ENCODE measurements around the gene RFX8.
"Not testable (repeated sequence)": the region's sequence is repeated elsewhere in the genome, so short reads cannot be mapped to it uniquely, and the experiment has no call there.

RFX8 gene

DNA sequence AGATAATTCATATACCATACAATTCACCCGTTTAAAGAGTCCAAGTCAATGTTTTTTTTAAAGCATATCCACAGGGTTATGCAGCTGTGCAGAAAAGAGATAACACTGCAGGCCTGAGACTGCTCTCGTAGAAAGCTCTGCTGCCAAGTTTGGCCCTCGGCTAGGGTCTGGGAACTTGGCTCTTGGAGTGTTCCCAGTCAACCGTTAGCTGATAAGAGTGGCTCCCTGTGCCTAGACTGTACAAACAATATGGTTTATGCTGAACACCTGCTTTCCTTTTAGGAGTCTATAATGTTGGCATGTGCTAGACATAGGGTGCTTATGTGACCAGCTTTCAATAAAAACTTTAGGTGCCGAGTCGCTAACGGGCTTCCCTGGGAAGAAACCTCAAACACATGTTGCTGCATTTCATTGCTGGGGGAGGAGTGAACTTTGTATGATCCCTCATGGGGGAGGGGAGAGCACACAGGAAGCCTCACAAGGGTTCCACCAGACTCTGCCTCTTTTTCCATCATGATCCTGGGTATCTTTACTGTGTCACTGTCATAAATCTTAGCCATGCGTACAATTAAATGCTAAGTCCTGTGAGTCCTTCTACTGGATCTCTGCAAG, 34.7 kb downstream of the RFX8 start:
- H3K27ac ChIP-seq (ENCODE audit: low read depth, low read length) = no peak overlapping the region

DNA sequence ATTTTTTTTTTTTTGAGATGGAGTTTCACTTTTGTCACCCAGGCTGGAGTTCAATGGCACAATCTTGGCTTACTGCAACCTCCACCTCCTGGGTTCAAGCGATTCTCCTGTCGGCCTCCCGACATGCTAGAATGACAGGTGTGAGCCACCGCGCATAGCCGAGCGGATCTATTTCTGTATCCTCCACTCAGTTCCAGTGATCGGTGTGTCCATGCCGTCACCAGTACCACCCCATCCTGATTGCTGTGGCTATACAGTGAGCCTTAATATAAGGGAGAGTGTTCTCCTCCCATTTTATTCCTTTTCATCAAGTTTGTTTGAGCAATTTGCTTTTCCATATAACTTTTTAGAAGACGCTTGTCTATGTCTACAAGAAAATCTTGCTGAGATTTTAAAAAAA, 35.2 kb downstream of the RFX8 start:
- H3K27ac ChIP-seq (ENCODE audit: low read depth, low read length) = no peak overlapping the region
- H3K9me3 ChIP-seq (ENCODE audit: control insufficient read depth, insufficient read depth, low read length) = no peaks in the 10 kb centered on the region; the same call in 1 of the 2 replicates

More for the DNA sequence above, 34.7 kb downstream of the RFX8 start:
- H3K9me3 ChIP-seq (ENCODE audit: control insufficient read depth, insufficient read depth, low read length) = no peaks in the 10 kb centered on the region; the same call in 1 of the 2 replicates
- H3K36me3 ChIP-seq (ENCODE audit: control insufficient read depth, insufficient read depth, low read length) = no peaks in the 10 kb centered on the region
- no peak overlapping the region for H3K9ac ChIP-seq (ENCODE audit: low read depth, low read length)
- H3K4me3 ChIP-seq (ENCODE audit: low read depth, low read length) = no peak overlapping the region
- H3K4me1 ChIP-seq (ENCODE audit: control insufficient read depth, insufficient read depth, low read length) = peaks cover 5% of the 10 kb centered on the region
- H3K27me3 ChIP-seq (ENCODE audit: control insufficient read depth, insufficient read depth, low read length) = no peaks in the 10 kb centered on the region

DNA sequence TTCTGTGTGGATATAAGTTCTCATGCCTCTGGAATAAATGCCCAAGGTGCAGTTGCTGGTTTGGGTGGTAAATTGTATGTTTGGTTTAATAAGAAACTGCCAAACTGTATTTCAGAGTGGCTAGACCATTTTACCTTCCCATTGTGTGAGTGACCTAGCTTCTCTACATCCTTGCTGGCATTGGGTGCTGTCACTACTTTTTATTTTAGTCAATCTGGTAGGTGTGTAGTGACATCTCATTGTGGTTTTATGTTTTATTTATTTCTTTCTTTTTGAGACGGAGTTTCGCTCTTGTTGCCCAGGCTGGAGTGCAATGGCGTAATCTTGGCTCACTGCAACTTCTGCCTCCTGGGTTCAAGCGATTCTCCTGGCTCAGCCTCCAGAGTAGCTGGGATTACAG, 36.4 kb downstream of the RFX8 start:
- not testable (repeated sequence) for H3K9me3 ChIP-seq (ENCODE audit: control insufficient read depth, insufficient read depth, low read length); H3K27ac ChIP-seq (ENCODE audit: low read depth, low read length); H3K9ac ChIP-seq (ENCODE audit: low read depth, low read length); H3K4me3 ChIP-seq (ENCODE audit: low read depth, low read length); H3K27me3 ChIP-seq (ENCODE audit: control insufficient read depth, insufficient read depth, low read length); H3K36me3 ChIP-seq (ENCODE audit: control insufficient read depth, insufficient read depth, low read length)
- H3K4me1 ChIP-seq (ENCODE audit: control insufficient read depth, insufficient read depth, low read length) = peaks cover 11% of the 10 kb centered on the region

More for the DNA sequence above, 35.2 kb downstream of the RFX8 start:
- peaks cover 10% of the 10 kb centered on the region for H3K4me1 ChIP-seq (ENCODE audit: control insufficient read depth, insufficient read depth, low read length)
- no peak overlapping the region for H3K4me3 ChIP-seq (ENCODE audit: low read depth, low read length)
- H3K9ac ChIP-seq (ENCODE audit: low read depth, low read length) = no peak overlapping the region
- H3K36me3 ChIP-seq (ENCODE audit: control insufficient read depth, insufficient read depth, low read length) = no peaks in the 10 kb centered on the region
- H3K27me3 ChIP-seq (ENCODE audit: control insufficient read depth, insufficient read depth, low read length) = no peaks in the 10 kb centered on the region

- Histone ChIP-seq H3K9ac (ENCODE audit: low read depth, low read length) (no peak overlapping the region), H3K4me1 (ENCODE audit: control insufficient read depth, insufficient read depth, low read length) (peaks cover 11% of the 10 kb centered on the region; the same call in 1 of the 2 replicates), H3K36me3 (ENCODE audit: control insufficient read depth, insufficient read depth, low read length) (no peaks in the 10 kb centered on the region), H3K27me3 (ENCODE audit: control insufficient read depth, insufficient read depth, low read length) (no peaks in the 10 kb centered on the region), H3K27ac (ENCODE audit: low read depth, low read length) (no peak overlapping the region), H3K9me3 (ENCODE audit: control insufficient read depth, insufficient read depth, low read length) (no peaks in the 10 kb centered on the region), H3K4me3 (ENCODE audit: low read depth, low read length) (no peak overlapping the region)
These were observed 39.7 kb downstream of the RFX8 start for GRCh38 chr2:101435001-101435862.

DNA sequence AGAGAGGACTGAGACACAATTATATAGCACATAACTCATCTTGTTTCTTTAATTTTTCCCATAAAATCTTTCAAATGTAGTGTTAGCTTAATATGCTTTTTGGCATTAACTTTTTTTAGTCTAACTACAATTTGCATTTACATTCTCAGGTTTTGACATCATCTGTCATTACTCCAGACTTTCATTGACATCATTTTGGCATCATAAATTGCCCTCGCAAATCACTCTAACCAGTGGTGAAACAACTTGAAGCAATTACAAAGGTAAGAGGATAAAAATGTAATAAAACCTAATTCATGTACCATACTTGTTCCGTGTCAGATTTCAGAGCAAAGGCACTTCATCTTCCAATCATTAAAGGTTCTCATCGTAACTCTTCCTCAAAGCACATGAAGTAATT, 41.4 kb downstream of the RFX8 start:
- H3K9me3 ChIP-seq (ENCODE audit: control insufficient read depth, insufficient read depth, low read length) = no peaks in the 10 kb centered on the region
- H3K4me1 ChIP-seq (ENCODE audit: control insufficient read depth, insufficient read depth, low read length) = peaks cover 11% of the 10 kb centered on the region; the same call in 1 of the 2 replicates
- no peak overlapping the region for H3K9ac ChIP-seq (ENCODE audit: low read depth, low read length)
- H3K36me3 ChIP-seq (ENCODE audit: control insufficient read depth, insufficient read depth, low read length) = no peaks in the 10 kb centered on the region
- no peak overlapping the region for H3K4me3 ChIP-seq (ENCODE audit: low read depth, low read length)
- H3K27me3 ChIP-seq (ENCODE audit: control insufficient read depth, insufficient read depth, low read length) = no peaks in the 10 kb centered on the region
- H3K27ac ChIP-seq (ENCODE audit: low read depth, low read length) = no peak overlapping the region

DNA sequence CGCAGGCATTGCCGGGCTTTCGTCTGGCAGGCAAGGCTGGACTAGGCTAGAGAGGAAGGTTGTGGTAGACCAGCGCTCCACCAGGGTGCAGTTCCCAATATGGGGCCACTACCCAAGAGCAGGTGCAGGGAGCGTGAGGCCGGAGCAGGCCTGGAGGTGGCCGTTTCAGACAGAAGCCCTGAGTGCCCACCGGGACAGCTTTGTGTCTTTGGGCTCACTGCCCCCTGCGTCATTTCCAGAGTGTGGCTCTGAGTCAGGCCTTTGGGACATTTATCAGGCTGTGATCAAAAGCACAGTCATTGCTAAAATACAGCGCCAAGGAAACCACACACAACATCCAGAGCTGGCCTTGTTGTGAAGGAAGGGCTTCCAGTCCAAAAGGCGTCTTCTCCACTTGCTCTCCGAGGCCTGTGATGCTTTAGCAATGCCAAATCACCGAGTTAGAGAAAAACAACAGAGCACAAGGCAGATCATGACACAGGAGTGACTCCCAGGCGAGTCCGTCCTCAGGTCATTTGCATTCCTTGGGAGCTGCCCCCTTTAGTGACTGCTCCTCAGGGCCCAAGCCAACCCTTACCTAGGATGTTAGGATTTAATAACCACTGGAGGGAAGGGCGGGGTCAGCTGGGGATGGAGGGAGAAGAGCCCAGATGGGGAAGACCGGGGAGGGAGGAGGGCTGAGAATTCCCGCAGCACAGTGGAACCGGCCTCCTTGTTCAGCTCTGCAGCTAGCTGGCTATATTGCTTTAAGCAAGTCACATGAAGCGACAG, 42.3 kb downstream of the RFX8 start:
- Histone ChIP-seq H3K9me3 (ENCODE audit: control insufficient read depth, insufficient read depth, low read length) (no peaks in the 10 kb centered on the region), H3K27me3 (ENCODE audit: control insufficient read depth, insufficient read depth, low read length) (no peaks in the 10 kb centered on the region), H3K27ac (ENCODE audit: low read depth, low read length) (no peak overlapping the region), H3K4me3 (ENCODE audit: low read depth, low read length) (no peak overlapping the region), H3K36me3 (ENCODE audit: control insufficient read depth, insufficient read depth, low read length) (no peaks in the 10 kb centered on the region), H3K9ac (ENCODE audit: low read depth, low read length) (no peak overlapping the region), H3K4me1 (ENCODE audit: control insufficient read depth, insufficient read depth, low read length) (peaks cover 11% of the 10 kb centered on the region; the same call in 1 of the 2 replicates)

GRCh38 chr2:101431486-101431885, 43.4 kb downstream of the RFX8 start:
- Histone ChIP-seq H3K27me3 (ENCODE audit: control insufficient read depth, insufficient read depth, low read length) (no peaks in the 10 kb centered on the region), H3K27ac (ENCODE audit: low read depth, low read length) (no peak overlapping the region), H3K4me1 (ENCODE audit: control insufficient read depth, insufficient read depth, low read length) (peaks cover 11% of the 10 kb centered on the region; the same call in 1 of the 2 replicates), H3K36me3 (ENCODE audit: control insufficient read depth, insufficient read depth, low read length) (no peaks in the 10 kb centered on the region), H3K9me3 (ENCODE audit: control insufficient read depth, insufficient read depth, low read length) (no peaks in the 10 kb centered on the region), H3K4me3 (ENCODE audit: low read depth, low read length) (no peak overlapping the region), H3K9ac (ENCODE audit: low read depth, low read length) (no peak overlapping the region)

- Histone ChIP-seq H3K27ac (ENCODE audit: low read depth, low read length) (no peak overlapping the region), H3K9me3 (ENCODE audit: control insufficient read depth, insufficient read depth, low read length) (no peaks in the 10 kb centered on the region), H3K9ac (ENCODE audit: low read depth, low read length) (no peak overlapping the region), H3K4me1 (ENCODE audit: control insufficient read depth, insufficient read depth, low read length) (peaks cover 6% of the 10 kb centered on the region; the same call in 1 of the 2 replicates), H3K36me3 (ENCODE audit: control insufficient read depth, insufficient read depth, low read length) (no peaks in the 10 kb centered on the region), H3K27me3 (ENCODE audit: control insufficient read depth, insufficient read depth, low read length) (no peaks in the 10 kb centered on the region), H3K4me3 (ENCODE audit: low read depth, low read length) (no peak overlapping the region)
These were observed 44.8 kb downstream of the RFX8 start for GRCh38 chr2:101430156-101430555.

- Histone ChIP-seq H3K4me3 (ENCODE audit: low read depth, low read length) (no peak overlapping the region), H3K27me3 (ENCODE audit: control insufficient read depth, insufficient read depth, low read length) (no peaks in the 10 kb centered on the region), H3K9me3 (ENCODE audit: control insufficient read depth, insufficient read depth, low read length) (no peaks in the 10 kb centered on the region), H3K9ac (ENCODE audit: low read depth, low read length) (no peak overlapping the region), H3K4me1 (ENCODE audit: control insufficient read depth, insufficient read depth, low read length) (no peaks in the 10 kb centered on the region), H3K36me3 (ENCODE audit: control insufficient read depth, insufficient read depth, low read length) (no peaks in the 10 kb centered on the region), H3K27ac (ENCODE audit: low read depth, low read length) (no peak overlapping the region)
These were observed 45.5 kb downstream of the RFX8 start for GRCh38 chr2:101429453-101429852.

GRCh38 chr2:101428422-101429176, 46.3 kb downstream of the RFX8 start:
- H3K9me3 ChIP-seq (ENCODE audit: control insufficient read depth, insufficient read depth, low read length) = no peaks in the 10 kb centered on the region
- H3K9ac ChIP-seq (ENCODE audit: low read depth, low read length) = no peak overlapping the region
- H3K4me1 ChIP-seq (ENCODE audit: control insufficient read depth, insufficient read depth, low read length) = no peaks in the 10 kb centered on the region
- no peak overlapping the region for H3K27ac ChIP-seq (ENCODE audit: low read depth, low read length)
- H3K4me3 ChIP-seq (ENCODE audit: low read depth, low read length) = no peak overlapping the region
- H3K36me3 ChIP-seq (ENCODE audit: control insufficient read depth, insufficient read depth, low read length) = no peaks in the 10 kb centered on the region
- H3K27me3 ChIP-seq (ENCODE audit: control insufficient read depth, insufficient read depth, low read length) = no peaks in the 10 kb centered on the region
